ENCODE results near the gene GULP1. TPM values are rescaled to one million over a fixed set of nuclear protein-coding genes. Genes with fewer than 3 reads are reported as not detected.

The GULP1 gene
- polyA plus RNA-seq, 4 donors = 55.8 to 64.3 (median 60.8) TPM

DNA sequence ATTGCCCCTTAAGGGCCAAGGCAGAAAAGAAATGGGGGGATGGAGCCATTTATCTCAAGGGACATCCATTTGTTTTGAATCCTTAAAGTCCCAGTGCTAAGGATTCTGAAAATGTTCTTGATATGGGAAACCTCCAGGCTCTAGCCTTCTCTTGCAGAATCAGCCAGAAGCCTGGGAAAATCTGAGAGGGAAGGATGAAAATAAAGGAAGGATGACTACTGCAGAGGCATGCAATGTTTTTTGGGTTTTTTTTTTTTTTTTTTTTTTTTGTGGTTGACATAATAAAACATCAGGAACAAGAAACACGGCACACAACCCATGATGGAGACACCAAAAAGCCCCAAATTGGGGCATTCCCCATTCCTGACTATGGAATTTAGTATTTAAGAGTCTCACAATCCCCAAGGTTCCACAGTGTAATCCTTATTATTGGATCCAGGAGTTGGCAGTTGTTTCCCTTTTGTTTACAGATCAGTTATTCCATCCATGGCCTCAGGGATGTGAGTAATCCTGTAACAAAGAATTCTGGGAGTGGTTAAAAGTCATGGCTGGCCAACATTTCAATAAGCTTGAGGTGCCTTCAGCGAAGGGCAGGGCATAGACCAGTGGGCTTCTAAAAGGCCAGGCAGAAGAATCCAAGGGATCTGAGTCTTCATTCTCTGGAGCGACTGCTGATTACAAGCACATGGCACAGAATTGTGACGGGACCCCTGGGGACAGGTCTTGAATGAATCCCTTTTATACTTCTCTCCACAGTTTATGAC lies 337.5 kb downstream of the GULP1 start:
- no peak for DNase-seq (ENCODE audit: low read depth in 4 of 4, low spot score in 2 of 4)

GRCh38 chr2:188629753-188630527 lies 338.3 kb downstream of the GULP1 start:
- DNase-seq (ENCODE audit: low read depth in 4 of 4, low spot score in 2 of 4) = no peak

GRCh38 chr2:188631037-188631809 lies 339.5 kb downstream of the GULP1 start:
- no peak for DNase-seq (ENCODE audit: low read depth in 4 of 4, low spot score in 2 of 4)

GRCh38 chr2:188634656-188635055 lies 343.0 kb downstream of the GULP1 start:
- DNase-seq (ENCODE audit: low read depth in 4 of 4, low spot score in 2 of 4) = no peak
